Stimulated activated naive B cell treated with anti-CD40 and anti-IgM and Interleukin-4, amounts not matched to agents 10 μg/mL and 1 μg/mL and 100 μg/mL, for 72 hours (primary cell): Measurements from ENCODE around the gene BAZ1B.
A peak's percentile ranks its signal among the peaks of the same experiment; 100 is the strongest.

Experiments
- ATAC-seq, 2 donors: fragments of 150-1000 bp; cut with Tn5 transposase; replicated peaks; 2 replicates each; pipeline ENCODE4 v1.10.0; 2021; ENCODE audit warnings: moderate library complexity in 1 of 2
- DNase-seq: peaks from one replicate; pipeline ENCODE4 v3.0.0; 2021
- H3K27ac Mint-ChIP-seq: one replicate; pipeline ENCODE4 v1.8.0; 2022; ENCODE audit warnings: mild to moderate bottlenecking, mixed read lengths
- H3K27me3 Mint-ChIP-seq, 2 donors: one replicate each; pipeline ENCODE4 v1.8.0; 2022; ENCODE audit warnings: mixed read lengths in 2 of 2
- H3K36me3 Mint-ChIP-seq, 2 donors: one replicate each; pipeline ENCODE4 v1.8.0; 2022; ENCODE audit warnings: mixed read lengths in 2 of 2, mild to moderate bottlenecking in 1 of 2
- H3K4me1 Mint-ChIP-seq, 2 donors: one replicate each; pipeline ENCODE4 v1.8.0; 2022; ENCODE audit warnings: mixed read lengths in 2 of 2, mild to moderate bottlenecking in 1 of 2
- H3K4me3 Mint-ChIP-seq, 2 donors: one replicate each; pipeline ENCODE4 v1.8.0; 2022; ENCODE audit warnings: mild to moderate bottlenecking in 2 of 2, mixed read lengths in 2 of 2, moderate library complexity in 1 of 2
- H3K9me3 Mint-ChIP-seq, 2 donors: one replicate each; pipeline ENCODE4 v1.8.0; 2022; ENCODE audit warnings: mixed read lengths in 2 of 2, mild to moderate bottlenecking in 1 of 2

The BAZ1B gene

GRCh38 chr7:73461782-73462285, 60.3 kb downstream of the BAZ1B start:
- no peak for DNase-seq
- peaks cover 50 to 52% of the 10 kb centered on the region in 2 donors for H3K36me3 Mint-ChIP-seq
- no peaks in the 10 kb centered on the region for H3K9me3 Mint-ChIP-seq
- H3K27me3 Mint-ChIP-seq = no peaks in the 10 kb centered on the region
- no peak for ATAC-seq
- no peak overlapping the region for H3K27ac Mint-ChIP-seq
- H3K4me3 Mint-ChIP-seq = no peak overlapping the region
- H3K4me1 Mint-ChIP-seq = no peaks in the 10 kb centered on the region

- peaks cover 6 to 20% of the 10 kb centered on the region in 2 donors for H3K4me1 Mint-ChIP-seq
- DNase-seq (no peak), ATAC-seq (no peak)
- no peaks in the 10 kb centered on the region for H3K27me3 Mint-ChIP-seq
- H3K27ac Mint-ChIP-seq = peak overlapping the region; percentile 6
- peaks cover 40 to 54% of the 10 kb centered on the region in 2 donors for H3K36me3 Mint-ChIP-seq
- no peaks in the 10 kb centered on the region for H3K9me3 Mint-ChIP-seq
- no peak overlapping the region for H3K4me3 Mint-ChIP-seq
These were observed 67.7 kb downstream of the BAZ1B start for GRCh38 chr7:73454424-73454823.

GRCh38 chr7:73452999-73453635, 69.0 kb downstream of the BAZ1B start:
- Mint-ChIP-seq H3K4me3 (peak overlapping the region in 1 of 2 donors; percentile 3), H3K36me3 (peaks cover 41 to 61% of the 10 kb centered on the region in 2 donors), H3K4me1 (peaks cover 10 to 20% of the 10 kb centered on the region in 2 donors), H3K27ac (peak overlapping the region; percentile 75), H3K27me3 (no peaks in the 10 kb centered on the region), H3K9me3 (no peaks in the 10 kb centered on the region)
- ATAC-seq (peak; percentile 69 to 71), DNase-seq (no peak)

- H3K4me3 Mint-ChIP-seq = no peak overlapping the region
- H3K4me1 Mint-ChIP-seq = peaks cover 10 to 20% of the 10 kb centered on the region in 2 donors
- no peaks in the 10 kb centered on the region for H3K9me3 Mint-ChIP-seq
- no peak for DNase-seq
- peaks cover 39 to 58% of the 10 kb centered on the region in 2 donors for H3K36me3 Mint-ChIP-seq
- peak; percentile 53 to 66 for ATAC-seq
- H3K27ac Mint-ChIP-seq = no peak overlapping the region
- H3K27me3 Mint-ChIP-seq = no peaks in the 10 kb centered on the region
These were observed 70.2 kb downstream of the BAZ1B start for GRCh38 chr7:73451780-73452398.

GRCh38 chr7:73449422-73449821, 72.7 kb downstream of the BAZ1B start:
- ATAC-seq (no peak), DNase-seq (no peak)
- H3K4me3 Mint-ChIP-seq = no peak overlapping the region
- H3K27ac Mint-ChIP-seq = no peak overlapping the region
- peaks cover 10 to 16% of the 10 kb centered on the region in 2 donors for H3K4me1 Mint-ChIP-seq
- H3K27me3 Mint-ChIP-seq = no peaks in the 10 kb centered on the region
- H3K36me3 Mint-ChIP-seq = peaks cover 50 to 61% of the 10 kb centered on the region in 2 donors
- no peaks in the 10 kb centered on the region for H3K9me3 Mint-ChIP-seq

- no peak overlapping the region for H3K4me3 Mint-ChIP-seq
- DNase-seq = no peak
- ATAC-seq = no peak
- H3K36me3 Mint-ChIP-seq = peaks cover 49 to 68% of the 10 kb centered on the region in 2 donors
- H3K4me1 Mint-ChIP-seq = peaks cover 10 to 12% of the 10 kb centered on the region in 2 donors
- H3K27me3 Mint-ChIP-seq = no peaks in the 10 kb centered on the region
- H3K27ac Mint-ChIP-seq = no peak overlapping the region
- H3K9me3 Mint-ChIP-seq = no peaks in the 10 kb centered on the region
These were observed 73.5 kb downstream of the BAZ1B start for GRCh38 chr7:73448609-73449008.

- H3K27ac Mint-ChIP-seq = no peak overlapping the region
- H3K9me3 Mint-ChIP-seq = no peaks in the 10 kb centered on the region
- ATAC-seq (no peak), DNase-seq (no peak)
- peaks cover 56 to 74% of the 10 kb centered on the region in 2 donors for H3K36me3 Mint-ChIP-seq
- no peaks in the 10 kb centered on the region for H3K27me3 Mint-ChIP-seq
- H3K4me1 Mint-ChIP-seq = peaks cover 4 to 5% of the 10 kb centered on the region in 2 donors
- H3K4me3 Mint-ChIP-seq = no peak overlapping the region
These were observed 74.9 kb downstream of the BAZ1B start for GRCh38 chr7:73447121-73447733.

GRCh38 chr7:73446682-73447081, 75.4 kb downstream of the BAZ1B start:
- H3K36me3 Mint-ChIP-seq = peaks cover 59 to 78% of the 10 kb centered on the region in 2 donors
- no peak for DNase-seq
- ATAC-seq = no peak
- no peaks in the 10 kb centered on the region for H3K9me3 Mint-ChIP-seq
- H3K27me3 Mint-ChIP-seq = no peaks in the 10 kb centered on the region
- H3K4me1 Mint-ChIP-seq = peaks cover 4 to 5% of the 10 kb centered on the region in 2 donors
- H3K4me3 Mint-ChIP-seq = no peak overlapping the region
- H3K27ac Mint-ChIP-seq = no peak overlapping the region

- no peaks in the 10 kb centered on the region for H3K27me3 Mint-ChIP-seq
- peak overlapping the region; percentile 20 for H3K27ac Mint-ChIP-seq
- DNase-seq = no peak
- ATAC-seq = no peak
- no peak overlapping the region for H3K4me3 Mint-ChIP-seq
- peaks cover 0 to under 1% of the 10 kb centered on the region in 2 donors for H3K4me1 Mint-ChIP-seq
- no peaks in the 10 kb centered on the region for H3K9me3 Mint-ChIP-seq
- H3K36me3 Mint-ChIP-seq = peaks cover 50 to 75% of the 10 kb centered on the region in 2 donors
These were observed 78.4 kb downstream of the BAZ1B start for GRCh38 chr7:73443548-73444255.

- H3K27ac Mint-ChIP-seq = peak overlapping the region; percentile 14
These were observed 79.1 kb downstream of the BAZ1B start for GRCh38 chr7:73442903-73443500.

GRCh38 chr7:73442222-73442902, 79.7 kb downstream of the BAZ1B start:
- H3K36me3 Mint-ChIP-seq = peaks cover 47 to 71% of the 10 kb centered on the region in 2 donors
- ATAC-seq = no peak

More at GRCh38 chr7:73442903-73443500, 79.1 kb downstream of the BAZ1B start:
- H3K9me3 Mint-ChIP-seq = no peaks in the 10 kb centered on the region
- no peak for ATAC-seq
- no peaks in the 10 kb centered on the region for H3K4me1 Mint-ChIP-seq
- H3K4me3 Mint-ChIP-seq = no peak overlapping the region
- no peaks in the 10 kb centered on the region for H3K27me3 Mint-ChIP-seq
- DNase-seq = no peak
- H3K36me3 Mint-ChIP-seq = peaks cover 51 to 70% of the 10 kb centered on the region in 2 donors

GRCh38 chr7:73439410-73439704, 82.7 kb downstream of the BAZ1B start:
- ATAC-seq = no peak
- H3K27me3 Mint-ChIP-seq = peaks cover 3 to 6% of the 10 kb centered on the region in 2 donors
- H3K4me1 Mint-ChIP-seq = peaks cover 3 to 10% of the 10 kb centered on the region in 2 donors
- no peak for DNase-seq
- peaks cover 2 to 3% of the 10 kb centered on the region in 2 donors for H3K9me3 Mint-ChIP-seq
- H3K4me3 Mint-ChIP-seq = no peak overlapping the region
- H3K36me3 Mint-ChIP-seq = peaks cover 23 to 52% of the 10 kb centered on the region in 2 donors
- H3K27ac Mint-ChIP-seq = peak overlapping the region; percentile 73

More at GRCh38 chr7:73442222-73442902, 79.7 kb downstream of the BAZ1B start:
- Mint-ChIP-seq H3K4me3 (no peak overlapping the region), H3K27ac (no peak overlapping the region), H3K27me3 (no peaks in the 10 kb centered on the region), H3K4me1 (no peaks in the 10 kb centered on the region), H3K9me3 (no peaks in the 10 kb centered on the region)
- DNase-seq = no peak

- ATAC-seq = peak in 1 of 2 donors; percentile 13
- peaks cover 2 to 3% of the 10 kb centered on the region in 2 donors for H3K9me3 Mint-ChIP-seq
- peaks cover 21 to 46% of the 10 kb centered on the region in 2 donors for H3K36me3 Mint-ChIP-seq
- H3K4me1 Mint-ChIP-seq = peaks cover 3 to 10% of the 10 kb centered on the region in 2 donors
- no peak for DNase-seq
- H3K27ac Mint-ChIP-seq = peak overlapping the region; percentile 73
- no peak overlapping the region for H3K4me3 Mint-ChIP-seq
- H3K27me3 Mint-ChIP-seq = peaks cover 3 to 6% of the 10 kb centered on the region in 2 donors
These were observed 83.3 kb downstream of the BAZ1B start for GRCh38 chr7:73438547-73439409.
